Measurements from ENCODE around the gene CNTNAP3.
"Not testable (repeated sequence)": the region's sequence is repeated elsewhere in the genome, so short reads cannot be mapped to it uniquely, and the experiment has no call there.

DNA sequence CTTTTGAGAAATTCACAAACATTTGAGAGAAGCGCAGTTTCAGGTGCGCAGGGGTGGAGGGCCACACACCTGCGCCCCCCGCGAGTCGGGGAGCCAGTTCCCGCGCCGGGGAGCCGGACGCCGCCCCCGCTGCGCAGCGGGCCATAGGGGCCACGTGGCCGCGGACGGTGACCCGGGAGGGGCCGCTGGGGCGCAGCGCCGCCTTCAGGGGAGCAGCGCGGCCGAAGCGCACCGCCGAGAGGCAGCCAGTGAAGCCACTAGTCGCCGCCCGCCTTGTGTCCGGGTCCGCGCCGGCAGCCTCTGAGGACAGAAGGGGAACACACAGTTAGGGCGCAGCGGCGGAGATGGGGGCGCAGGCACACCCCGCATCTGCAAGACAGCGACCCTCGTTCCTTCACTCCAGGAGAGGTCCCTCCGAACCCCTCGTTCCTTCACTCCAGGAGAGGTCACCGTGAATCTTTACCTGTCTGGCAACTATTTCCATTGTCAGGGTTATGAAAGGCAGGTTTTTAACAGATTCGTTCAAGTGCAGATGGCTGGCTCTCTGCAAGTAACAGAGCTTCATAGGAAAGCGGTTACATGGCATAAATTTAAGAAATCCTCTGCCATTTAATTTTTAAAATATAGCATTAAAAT is 209.2 kb downstream of the CNTNAP3 start:
- TF ChIP-seq, protein P1, sequence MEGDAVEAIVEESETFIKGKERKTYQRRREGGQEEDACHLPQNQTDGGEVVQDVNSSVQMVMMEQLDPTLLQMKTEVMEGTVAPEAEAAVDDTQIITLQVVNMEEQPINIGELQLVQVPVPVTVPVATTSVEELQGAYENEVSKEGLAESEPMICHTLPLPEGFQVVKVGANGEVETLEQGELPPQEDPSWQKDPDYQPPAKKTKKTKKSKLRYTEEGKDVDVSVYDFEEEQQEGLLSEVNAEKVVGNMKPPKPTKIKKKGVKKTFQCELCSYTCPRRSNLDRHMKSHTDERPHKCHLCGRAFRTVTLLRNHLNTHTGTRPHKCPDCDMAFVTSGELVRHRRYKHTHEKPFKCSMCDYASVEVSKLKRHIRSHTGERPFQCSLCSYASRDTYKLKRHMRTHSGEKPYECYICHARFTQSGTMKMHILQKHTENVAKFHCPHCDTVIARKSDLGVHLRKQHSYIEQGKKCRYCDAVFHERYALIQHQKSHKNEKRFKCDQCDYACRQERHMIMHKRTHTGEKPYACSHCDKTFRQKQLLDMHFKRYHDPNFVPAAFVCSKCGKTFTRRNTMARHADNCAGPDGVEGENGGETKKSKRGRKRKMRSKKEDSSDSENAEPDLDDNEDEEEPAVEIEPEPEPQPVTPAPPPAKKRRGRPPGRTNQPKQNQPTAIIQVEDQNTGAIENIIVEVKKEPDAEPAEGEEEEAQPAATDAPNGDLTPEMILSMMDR (IDR thresholded peaks at IDR 0.05), result peak in 2 of 5 experiments; percentile 23 to 33
- not testable (repeated sequence) for TF ChIP-seq POLR2A, EP300 (IDR thresholded peaks at IDR 0.05)
